ENCODE results near the gene THUMPD3.
A peak's percentile ranks its signal among the peaks of the same experiment; 100 is the strongest.

THUMPD3 gene

GRCh38 chr3:9390265-9390888 is 27.5 kb downstream of the THUMPD3 start:
- in situ Hi-C loops (cut with HindIII; ENCODE audit: low pct_ligation_motif_present, low pct_unique_long_range_greater_than_20kb, low sequenced_read_pairs), result no loop called here
- no peak for DNase-seq

DNA sequence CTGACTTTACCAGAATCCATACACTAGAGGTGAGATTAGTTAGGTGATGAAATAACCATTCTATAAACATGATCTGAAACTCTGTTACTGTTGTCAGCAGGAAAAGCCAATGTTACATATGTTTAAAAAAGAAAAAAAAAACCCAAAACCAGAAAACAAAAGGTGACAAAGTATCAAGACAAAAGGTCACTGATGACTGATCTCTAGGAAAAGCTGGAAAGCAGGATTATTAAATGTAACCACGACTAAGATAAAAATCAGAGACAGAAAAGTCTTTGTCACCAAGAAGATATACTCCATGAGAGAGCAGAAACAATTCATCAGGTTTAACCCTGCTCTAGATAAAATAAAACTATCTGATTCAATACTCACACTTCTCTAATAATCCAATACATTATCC is 29.2 kb downstream of the THUMPD3 start:
- DNase-seq, result no peak
- in situ Hi-C loops (cut with HindIII; ENCODE audit: low pct_ligation_motif_present, low pct_unique_long_range_greater_than_20kb, low sequenced_read_pairs), result no loop called here

DNA sequence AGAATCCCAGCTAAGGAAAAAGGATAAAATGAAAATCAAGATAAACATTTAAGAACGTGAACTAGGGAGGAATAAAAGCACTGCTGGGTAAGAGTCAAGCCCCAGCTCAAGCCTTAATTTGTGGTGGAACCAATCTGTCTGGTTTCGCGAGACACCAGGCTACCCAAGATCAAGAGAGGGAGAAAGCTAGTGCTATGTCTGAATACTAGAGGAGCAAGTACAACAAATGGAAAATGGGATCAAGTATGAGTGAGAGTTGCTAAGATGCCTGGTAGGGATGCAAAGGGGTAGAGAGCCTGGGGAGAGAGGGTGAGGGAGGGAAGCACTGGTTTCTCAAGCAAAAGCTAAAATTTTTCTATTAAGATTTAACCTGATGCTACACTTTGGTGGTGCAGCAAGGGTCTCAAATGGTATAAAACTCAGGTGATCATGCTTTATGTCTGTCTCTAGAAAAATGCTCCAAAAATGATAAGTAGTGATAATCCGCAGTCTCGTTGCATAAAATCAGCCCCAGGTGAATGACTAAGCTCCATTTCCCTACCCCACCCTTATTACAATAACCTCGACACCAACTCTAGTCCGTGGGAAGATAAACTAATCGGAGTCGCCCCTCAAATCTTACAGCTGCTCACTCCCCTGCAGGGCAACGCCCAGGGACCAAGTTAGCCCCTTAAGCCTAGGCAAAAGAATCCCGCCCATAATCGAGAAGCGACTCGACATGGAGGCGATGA is 32.9 kb downstream of the THUMPD3 start:
- in situ Hi-C loops (cut with HindIII; ENCODE audit: low pct_ligation_motif_present, low pct_unique_long_range_greater_than_20kb, low sequenced_read_pairs), result no loop called here
- no peak for DNase-seq

- in situ Hi-C loops (cut with HindIII; ENCODE audit: low pct_ligation_motif_present, low pct_unique_long_range_greater_than_20kb, low sequenced_read_pairs), result no loop called here
- DNase-seq, result peak; percentile 94
Observed at GRCh38 chr3:9396301-9396631, 33.4 kb downstream of the THUMPD3 start.

GRCh38 chr3:9396632-9397331 is 33.9 kb downstream of the THUMPD3 start:
- peak; percentile 98 for DNase-seq
- in situ Hi-C loops (cut with HindIII; ENCODE audit: low pct_ligation_motif_present, low pct_unique_long_range_greater_than_20kb, low sequenced_read_pairs), result no loop called here

GRCh38 chr3:9397332-9397905 is 34.6 kb downstream of the THUMPD3 start, which contains the start of gene SETD5:
Gene SETD5 (plus strand): TSS chr3:9397615. CDS start chr3:9428939, 31,324 bp downstream.
- in situ Hi-C loops (cut with HindIII; ENCODE audit: low pct_ligation_motif_present, low pct_unique_long_range_greater_than_20kb, low sequenced_read_pairs), result no loop called here
- peak; percentile 93 for DNase-seq

DNA sequence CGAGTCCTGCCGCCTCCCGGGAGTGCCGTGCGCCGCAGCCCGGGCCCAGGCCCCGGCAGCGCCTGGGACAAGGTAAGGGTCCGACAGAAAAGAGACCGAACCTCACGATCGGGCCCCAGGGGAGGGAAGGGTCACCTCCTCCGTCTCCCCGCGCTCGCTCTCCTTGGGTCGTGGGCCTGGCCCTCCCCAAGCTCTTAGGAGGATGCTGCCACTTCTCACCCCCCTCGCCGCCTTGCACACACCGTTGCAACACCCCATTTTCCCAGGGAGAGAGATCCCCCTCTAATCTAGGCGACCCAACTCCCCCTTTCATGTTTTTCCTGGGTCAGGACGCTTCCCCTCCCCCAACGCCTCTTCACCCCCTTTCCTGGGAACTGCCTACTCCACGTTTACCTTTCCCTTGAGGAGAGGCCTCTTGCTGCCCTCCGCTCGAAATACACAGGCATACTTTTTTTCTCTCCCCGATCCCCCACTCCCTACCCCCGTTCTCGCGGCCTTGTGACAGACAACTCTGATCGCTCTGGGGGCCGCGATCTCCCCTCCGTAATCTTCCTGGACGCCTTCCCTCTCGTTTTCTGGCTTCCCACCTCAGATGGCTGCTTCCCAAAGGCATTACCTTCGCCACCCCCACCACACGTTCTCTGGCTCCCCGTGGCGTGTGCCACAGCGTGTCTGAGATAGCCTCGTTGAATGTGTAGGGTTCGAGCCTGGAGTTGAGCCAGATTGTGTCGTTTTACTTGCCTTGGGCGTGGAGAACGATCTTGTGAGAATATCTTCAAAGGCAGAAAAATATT is 35.2 kb downstream of the THUMPD3 start:
- DNase-seq, result peak; percentile 33
- in situ Hi-C loops (cut with HindIII; ENCODE audit: low pct_ligation_motif_present, low pct_unique_long_range_greater_than_20kb, low sequenced_read_pairs), result no loop called here

DNA sequence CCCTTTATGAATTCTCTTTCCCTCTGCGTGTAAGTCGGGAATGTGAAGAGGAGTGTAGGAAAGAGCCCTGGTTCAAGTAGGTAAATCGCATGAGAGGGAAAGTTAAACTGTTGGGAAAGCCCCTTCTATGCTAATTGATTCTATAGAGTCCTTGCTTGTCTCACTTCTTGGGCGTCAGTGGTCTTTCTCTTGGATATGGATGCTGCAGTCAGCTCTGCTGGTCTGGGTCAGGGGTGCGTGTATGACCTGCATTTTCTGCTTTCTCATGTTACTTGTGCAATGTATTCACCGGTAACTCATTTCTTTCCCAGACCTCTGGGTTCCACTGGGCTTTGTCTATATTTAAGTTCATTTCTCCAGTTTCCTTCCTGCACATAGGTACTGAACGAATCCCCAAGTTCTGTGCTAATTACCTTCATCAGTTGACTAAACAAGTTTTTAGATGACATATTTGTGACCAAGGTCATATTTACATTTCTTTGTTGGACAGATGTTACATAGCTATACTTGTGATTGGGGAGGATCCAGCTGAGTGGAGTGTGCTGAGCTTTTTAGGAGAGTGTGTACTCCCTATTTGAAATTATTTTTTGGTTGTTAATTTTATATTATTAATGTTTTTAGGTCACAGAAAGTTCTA is 36.0 kb downstream of the THUMPD3 start:
- in situ Hi-C loops (cut with HindIII; ENCODE audit: low pct_ligation_motif_present, low pct_unique_long_range_greater_than_20kb, low sequenced_read_pairs), result no loop called here
- DNase-seq, result peak; percentile 39

GRCh38 chr3:9399337-9399703 is 36.5 kb downstream of the THUMPD3 start:
- in situ Hi-C loops (cut with HindIII; ENCODE audit: low pct_ligation_motif_present, low pct_unique_long_range_greater_than_20kb, low sequenced_read_pairs), result no loop called here
- peak; percentile 25 for DNase-seq

GRCh38 chr3:9399746-9400145 is 36.9 kb downstream of the THUMPD3 start:
- peak; percentile 69 for DNase-seq
- in situ Hi-C loops (cut with HindIII; ENCODE audit: low pct_ligation_motif_present, low pct_unique_long_range_greater_than_20kb, low sequenced_read_pairs), result no loop called here

DNA sequence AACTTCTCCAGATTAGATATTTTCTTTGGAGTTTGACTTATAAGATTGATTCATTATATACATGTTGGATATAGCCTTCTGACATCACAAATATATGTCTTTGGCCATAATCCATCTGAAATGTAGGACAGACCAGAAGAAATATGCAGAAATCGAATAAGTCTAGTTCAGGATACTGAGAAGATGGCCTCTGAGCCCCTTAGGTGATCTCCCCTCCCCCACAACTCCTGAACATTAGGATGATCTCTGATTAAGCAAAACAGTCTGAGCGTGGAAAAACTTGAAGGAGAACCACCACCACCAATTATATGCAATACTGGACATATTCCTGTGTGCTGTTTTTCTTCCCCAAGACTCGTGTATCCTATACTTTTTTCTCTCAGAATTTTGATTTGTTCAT is 37.8 kb downstream of the THUMPD3 start:
- in situ Hi-C loops (cut with HindIII; ENCODE audit: low pct_ligation_motif_present, low pct_unique_long_range_greater_than_20kb, low sequenced_read_pairs), result no loop called here
- no peak for DNase-seq

DNA sequence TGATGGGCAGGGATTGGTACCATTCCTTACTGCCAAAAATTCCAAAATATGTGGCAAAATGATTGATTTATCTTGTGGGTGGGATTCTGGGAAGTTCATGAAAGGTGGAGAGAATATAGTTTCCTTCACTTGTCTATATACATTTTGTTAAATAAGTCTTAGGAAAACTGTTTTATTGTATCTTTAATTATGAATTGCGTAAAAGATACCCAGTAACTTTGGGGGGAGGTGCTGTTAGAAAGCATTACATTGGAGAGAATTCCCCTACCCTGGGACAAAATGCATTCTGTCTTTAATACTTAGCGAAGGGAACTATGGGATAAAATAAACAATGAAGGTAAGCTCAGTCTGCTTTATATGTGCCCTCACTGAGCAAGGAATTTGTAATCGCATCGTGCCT is 39.1 kb downstream of the THUMPD3 start:
- no peak for DNase-seq
- in situ Hi-C loops (cut with HindIII; ENCODE audit: low pct_ligation_motif_present, low pct_unique_long_range_greater_than_20kb, low sequenced_read_pairs), result no loop called here

GRCh38 chr3:9402410-9403228 is 39.8 kb downstream of the THUMPD3 start:
- in situ Hi-C loops (cut with HindIII; ENCODE audit: low pct_ligation_motif_present, low pct_unique_long_range_greater_than_20kb, low sequenced_read_pairs), result no loop called here
- no peak for DNase-seq

DNA sequence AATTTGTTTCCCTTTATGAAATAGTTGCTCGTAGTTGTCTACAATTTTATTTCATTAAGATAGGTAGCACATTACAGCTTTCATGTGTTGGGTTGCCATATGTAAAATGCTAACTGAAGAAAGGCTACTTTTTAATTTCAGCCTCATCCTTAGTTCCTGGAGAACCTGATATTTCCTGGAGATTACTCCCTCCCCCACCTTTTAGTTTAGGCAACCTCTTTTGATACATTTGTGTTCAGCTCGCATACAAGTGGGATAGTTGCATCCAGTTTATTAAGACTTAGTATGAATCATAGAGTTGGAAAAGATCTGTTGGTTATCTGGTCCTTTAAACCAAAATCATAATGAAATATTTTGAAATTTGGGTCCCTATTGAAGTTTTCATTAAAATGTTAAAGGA is 40.6 kb downstream of the THUMPD3 start:
- in situ Hi-C loops (cut with HindIII; ENCODE audit: low pct_ligation_motif_present, low pct_unique_long_range_greater_than_20kb, low sequenced_read_pairs), result no loop called here
- no peak for DNase-seq

- in situ Hi-C loops (cut with HindIII; ENCODE audit: low pct_ligation_motif_present, low pct_unique_long_range_greater_than_20kb, low sequenced_read_pairs), result no loop called here
- DNase-seq, result peak; percentile 33
Observed at GRCh38 chr3:9404680-9405079, 41.8 kb downstream of the THUMPD3 start.

GRCh38 chr3:9405756-9406155 is 42.9 kb downstream of the THUMPD3 start:
- in situ Hi-C loops (cut with HindIII; ENCODE audit: low pct_ligation_motif_present, low pct_unique_long_range_greater_than_20kb, low sequenced_read_pairs), result no loop called here
- peak; percentile 62 for DNase-seq

- no peak for DNase-seq
- in situ Hi-C loops (cut with HindIII; ENCODE audit: low pct_ligation_motif_present, low pct_unique_long_range_greater_than_20kb, low sequenced_read_pairs), result no loop called here
Observed at GRCh38 chr3:9406856-9407626, 44.2 kb downstream of the THUMPD3 start.

Data from ACHN (cell line).